Body of pancreas (tissue), 4 donors: ENCODE measurements around the gene TNRC6B.

Source experiments
- CTCF ChIP-seq, 7 experiments: fragments of 450-650 bp in 4 of 7; fragments of 200-600 bp in 3 of 7; sonication (generic) in 3 of 7; IDR thresholded peaks; one replicate each; pipeline ENCODE4 v1.5.1; 2016 to 2019; ENCODE audit warnings: antibody characterized with exemption in 7 of 7
- POLR2A ChIP-seq, 3 donors: fragments of 450-650 bp; IDR thresholded peaks; one replicate each; pipeline ENCODE4 v1.6.1; 2016; ENCODE audit warnings: antibody characterized with exemption in 3 of 3, mild to moderate bottlenecking in 2 of 3

GRCh38 chr22:40261783-40262182, 84.1 kb downstream of the TNRC6B start:
- TF ChIP-seq CTCF (IDR thresholded peaks at IDR 0.05) (no peak), POLR2A (IDR thresholded peaks at IDR 0.05) (no peak)
